Measurements from ENCODE around the gene PPP1R7.
"Not testable (repeated sequence)": the region's sequence is repeated elsewhere in the genome, so short reads cannot be mapped to it uniquely, and the experiment has no call there.

PPP1R7 gene

GRCh38 chr2:241149925-241150659, at the start of gene PPP1R7:
Gene PPP1R7 (plus strand): TSS chr2:241150467. CDS start chr2:241150496, 29 bp downstream.
- peak within 1 kb of the TSS; percentile 92 for H3K4me3 ChIP-seq (ENCODE audit: low read depth, low read length)
- no peak for TF ChIP-seq CTCF (IDR thresholded peaks at IDR 0.05; ENCODE audit: low read depth, low read length)

GRCh38 chr2:241102239-241102803, 47.9 kb upstream of the PPP1R7 start, which contains the start of gene MTERF4:
Gene MTERF4 (minus strand): TSS chr2:241102287. CDS start chr2:241102273, 14 bp downstream.
- H3K4me3 ChIP-seq (ENCODE audit: low read depth, low read length): peak within 1 kb of the TSS; percentile 76
- TF ChIP-seq CTCF (IDR thresholded peaks at IDR 0.05; ENCODE audit: low read depth, low read length): no peak

GRCh38 chr2:241103176-241103595, 47.1 kb upstream of the PPP1R7 start:
- TF ChIP-seq CTCF (IDR thresholded peaks at IDR 0.05; ENCODE audit: low read depth, low read length): no peak
- H3K4me3 ChIP-seq (ENCODE audit: low read depth, low read length): peak overlapping the region; percentile 76

GRCh38 chr2:241104611-241105010, 45.7 kb upstream of the PPP1R7 start:
- H3K4me3 ChIP-seq (ENCODE audit: low read depth, low read length): not testable (repeated sequence)

GRCh38 chr2:241105641-241106040, 44.6 kb upstream of the PPP1R7 start:
- H3K4me3 ChIP-seq (ENCODE audit: low read depth, low read length): no peak overlapping the region
- TF ChIP-seq CTCF (IDR thresholded peaks at IDR 0.05; ENCODE audit: low read depth, low read length): no peak

- TF ChIP-seq CTCF (IDR thresholded peaks at IDR 0.05; ENCODE audit: low read depth, low read length): no peak
- no peak overlapping the region for H3K4me3 ChIP-seq (ENCODE audit: low read depth, low read length)
Observed at GRCh38 chr2:241107031-241107783, 43.1 kb upstream of the PPP1R7 start.

GRCh38 chr2:241108271-241109209, 41.7 kb upstream of the PPP1R7 start:
- TF ChIP-seq CTCF (IDR thresholded peaks at IDR 0.05; ENCODE audit: low read depth, low read length): no peak
- no peak overlapping the region for H3K4me3 ChIP-seq (ENCODE audit: low read depth, low read length)
